D721Med (cell line): ENCODE measurements around the gene ADAMTS17.

Source experiments
- DNase-seq: peaks from one replicate; pipeline ENCODE4 v3.0.0; 2011; ENCODE audit warnings: low spot score; ENCODE audit not compliant: insufficient read length
- FAIRE-seq: peaks from 2 replicates; lab custom pipeline; 2011; peaks lifted over from hg19 to GRCh38; lab: Jason Lieb, UNC
- TF ChIP-seq, protein P1 (sequence below): IDR thresholded peaks from 2 replicates; pipeline ENCODE4 v1.5.1; 2012; ENCODE audit warnings: mild to moderate bottlenecking, control low read depth; ENCODE audit not compliant: insufficient read depth; ENCODE audit errors: missing control alignments

Gene ADAMTS17

DNA sequence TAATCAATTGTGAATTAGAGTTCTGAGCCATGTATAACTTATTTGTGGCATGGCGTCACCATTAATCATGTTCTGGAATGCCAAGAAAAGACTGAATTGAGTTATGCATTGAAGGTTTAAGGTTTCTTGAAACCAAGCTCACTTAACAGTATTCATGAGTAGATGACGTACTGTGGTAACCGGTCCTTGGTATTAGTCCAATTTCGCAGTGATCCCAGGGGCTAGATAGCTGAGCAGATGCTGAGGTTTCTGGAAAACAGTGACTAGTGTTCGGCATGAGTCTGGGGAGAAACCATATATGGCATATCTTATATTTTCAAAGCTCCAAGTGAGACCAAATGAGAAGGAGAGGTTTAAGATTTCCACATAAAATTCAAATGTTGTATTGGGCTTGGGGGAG is 390.3 kb downstream of the ADAMTS17 start:
- TF ChIP-seq, protein P1, sequence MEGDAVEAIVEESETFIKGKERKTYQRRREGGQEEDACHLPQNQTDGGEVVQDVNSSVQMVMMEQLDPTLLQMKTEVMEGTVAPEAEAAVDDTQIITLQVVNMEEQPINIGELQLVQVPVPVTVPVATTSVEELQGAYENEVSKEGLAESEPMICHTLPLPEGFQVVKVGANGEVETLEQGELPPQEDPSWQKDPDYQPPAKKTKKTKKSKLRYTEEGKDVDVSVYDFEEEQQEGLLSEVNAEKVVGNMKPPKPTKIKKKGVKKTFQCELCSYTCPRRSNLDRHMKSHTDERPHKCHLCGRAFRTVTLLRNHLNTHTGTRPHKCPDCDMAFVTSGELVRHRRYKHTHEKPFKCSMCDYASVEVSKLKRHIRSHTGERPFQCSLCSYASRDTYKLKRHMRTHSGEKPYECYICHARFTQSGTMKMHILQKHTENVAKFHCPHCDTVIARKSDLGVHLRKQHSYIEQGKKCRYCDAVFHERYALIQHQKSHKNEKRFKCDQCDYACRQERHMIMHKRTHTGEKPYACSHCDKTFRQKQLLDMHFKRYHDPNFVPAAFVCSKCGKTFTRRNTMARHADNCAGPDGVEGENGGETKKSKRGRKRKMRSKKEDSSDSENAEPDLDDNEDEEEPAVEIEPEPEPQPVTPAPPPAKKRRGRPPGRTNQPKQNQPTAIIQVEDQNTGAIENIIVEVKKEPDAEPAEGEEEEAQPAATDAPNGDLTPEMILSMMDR, result no peak
- FAIRE-seq (no peak), DNase-seq (no peak)

DNA sequence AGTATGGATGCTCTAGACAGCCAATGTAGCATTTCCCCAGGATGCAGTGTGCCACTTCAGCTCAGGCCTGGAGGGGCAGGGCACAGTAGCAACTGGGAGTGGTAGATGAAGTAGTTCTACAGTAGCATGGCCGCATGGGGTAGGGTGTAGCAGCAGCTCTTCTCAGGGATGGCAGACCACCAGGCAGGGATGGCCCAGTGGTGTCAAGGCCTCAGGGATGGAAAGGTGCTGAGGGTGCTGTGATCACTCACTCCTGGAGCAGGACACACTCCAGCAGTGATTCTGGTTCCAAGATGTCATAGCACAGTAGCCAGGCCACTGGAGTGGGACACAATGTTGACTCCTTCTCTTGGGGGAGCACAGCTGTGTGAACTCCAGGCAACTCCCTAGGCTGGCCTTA is 397.6 kb downstream of the ADAMTS17 start:
- no peak for DNase-seq
- FAIRE-seq, result no peak
- TF ChIP-seq, protein P1, result no peak

DNA sequence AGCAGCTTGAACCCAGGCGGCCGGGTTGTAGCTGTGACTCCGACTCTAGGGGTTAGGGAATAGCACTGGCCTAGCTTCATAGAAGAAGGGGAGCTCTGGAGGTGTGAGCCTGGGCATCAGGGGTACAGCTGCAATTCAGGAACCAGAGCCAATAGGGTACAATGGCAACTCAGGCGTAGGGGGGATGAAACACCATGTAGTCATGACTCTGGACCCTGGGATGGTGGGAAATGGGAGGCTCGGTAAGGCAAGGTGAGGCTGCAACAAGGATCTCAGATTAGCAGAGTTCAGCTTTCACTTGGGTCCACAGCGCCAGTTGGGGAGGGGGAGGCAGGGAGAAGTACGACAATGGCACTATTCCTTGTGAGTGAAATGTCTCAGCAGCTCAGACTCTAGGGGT is 398.3 kb downstream of the ADAMTS17 start:
- FAIRE-seq (no peak), DNase-seq (no peak)
- TF ChIP-seq, protein P1, result no peak

DNA sequence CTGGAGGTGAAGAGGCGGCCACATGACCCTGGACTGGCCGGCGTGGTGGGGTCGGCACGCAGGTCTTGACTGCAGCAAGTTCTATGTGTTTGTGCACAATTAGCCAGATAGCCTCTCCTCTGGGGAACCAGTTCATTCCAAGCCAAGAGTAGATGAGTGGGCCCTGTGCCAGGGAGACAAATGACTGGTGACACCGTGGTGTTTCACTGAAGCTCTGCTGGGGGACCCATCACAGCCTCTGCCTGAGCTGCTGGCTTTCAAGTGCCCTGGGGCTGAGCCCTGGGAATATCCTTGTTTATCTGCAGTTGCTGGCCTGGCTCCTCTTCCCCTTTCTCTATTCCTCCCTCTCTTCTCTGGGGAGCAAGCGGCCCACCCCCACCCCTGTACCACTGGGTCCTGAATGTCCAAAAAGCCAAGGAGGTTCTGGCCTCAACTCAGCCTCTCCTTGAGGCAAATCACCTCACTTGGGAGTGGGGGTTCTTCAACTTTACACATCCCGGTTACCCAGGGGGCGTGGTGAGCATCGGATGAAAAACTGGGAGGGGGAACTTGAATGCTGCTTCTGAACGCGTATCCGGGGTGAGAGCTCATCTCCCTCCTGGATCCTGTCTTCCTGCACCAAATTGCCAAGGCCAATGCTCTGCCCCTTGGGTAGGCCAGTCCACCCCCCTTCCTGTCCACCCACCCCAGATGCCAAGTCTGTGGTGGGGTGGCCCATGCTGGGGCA is 408.9 kb downstream of the ADAMTS17 start:
- TF ChIP-seq, protein P1, result no peak
- no peak for FAIRE-seq

DNA sequence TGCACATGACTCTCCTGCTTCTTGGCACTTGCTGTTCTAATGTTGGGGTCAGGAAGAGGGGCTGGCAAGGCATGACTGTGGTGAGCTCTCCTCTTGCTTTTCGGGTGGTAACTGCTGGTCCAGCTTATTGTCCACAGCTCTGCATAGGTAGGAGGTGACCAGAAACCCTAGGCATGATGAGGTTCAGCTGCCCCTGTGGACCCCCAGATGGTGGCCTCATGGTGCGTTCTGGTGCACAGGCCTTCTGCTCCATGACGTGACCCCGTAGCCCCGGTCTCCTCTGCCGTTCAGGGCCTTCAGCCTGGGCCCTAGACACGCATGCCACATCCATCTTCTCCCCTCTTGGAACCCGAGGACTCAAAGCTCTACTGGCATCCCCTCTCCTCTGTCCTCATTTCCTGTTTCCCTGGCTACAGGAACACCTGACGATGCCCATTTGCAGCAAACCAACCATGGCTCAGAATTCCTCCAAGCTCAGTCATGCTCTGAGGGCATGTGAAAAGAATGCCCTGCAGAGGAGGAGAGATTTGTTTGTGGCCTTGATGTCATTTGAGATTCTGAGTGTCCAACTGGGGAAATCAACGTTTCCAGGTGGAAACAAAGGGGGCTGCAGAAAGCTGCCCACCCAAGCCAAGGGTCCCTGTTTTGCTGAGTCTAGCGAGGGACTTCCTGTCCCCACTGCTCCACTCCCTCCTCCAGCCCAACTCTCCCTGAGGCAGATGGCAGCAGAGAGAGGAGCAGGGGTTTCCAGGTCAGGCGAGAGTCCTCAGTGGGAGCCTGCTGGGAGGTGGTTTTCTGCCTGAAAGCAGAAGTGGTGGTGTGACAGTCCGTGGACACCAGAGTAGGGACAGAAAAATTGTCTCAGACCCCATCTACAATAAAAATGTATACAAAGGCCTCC is 409.8 kb downstream of the ADAMTS17 start:
- TF ChIP-seq, protein P1, result no peak
- no peak for DNase-seq

More for the DNA sequence above, 408.9 kb downstream of the ADAMTS17 start:
- no peak for DNase-seq

DNA sequence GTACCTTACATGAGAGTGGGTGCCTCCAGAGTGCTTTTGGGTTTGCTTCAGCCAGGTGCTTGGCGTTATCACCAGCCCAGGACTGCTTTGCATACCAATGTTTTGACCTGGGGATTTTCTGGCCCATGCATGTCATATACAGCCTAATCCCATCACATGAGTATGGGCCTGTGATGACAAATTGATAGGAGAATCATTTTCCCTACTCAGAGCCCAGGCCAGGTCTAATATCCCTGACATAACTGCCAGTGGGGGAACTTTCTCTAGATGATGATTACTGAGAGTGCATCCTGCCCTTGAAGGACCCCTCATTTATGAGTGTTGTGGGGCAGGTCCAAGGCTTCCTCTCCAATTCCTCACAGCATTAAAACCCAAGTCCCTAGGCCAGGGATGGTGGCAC is 411.1 kb downstream of the ADAMTS17 start:
- FAIRE-seq (no peak), DNase-seq (no peak)
- TF ChIP-seq, protein P1, result no peak

More for the DNA sequence above, 409.8 kb downstream of the ADAMTS17 start:
- FAIRE-seq, result no peak
